Measurements from ENCODE around the gene NCAM1.

Gene NCAM1

GRCh38 chr11:112933970-112934369, 27.2 kb upstream of the NCAM1 start:
- TF ChIP-seq CTCF (IDR thresholded peaks at IDR 0.05), result no peak

GRCh38 chr11:112941104-112941503, 20.1 kb upstream of the NCAM1 start:
- no peak for TF ChIP-seq CTCF (IDR thresholded peaks at IDR 0.05)

- TF ChIP-seq CTCF (IDR thresholded peaks at IDR 0.05), result no peak
Measured at GRCh38 chr11:112942966-112943643, 18.1 kb upstream of the NCAM1 start.

- no peak for TF ChIP-seq CTCF (IDR thresholded peaks at IDR 0.05)
Measured at GRCh38 chr11:112946866-112947265, 14.4 kb upstream of the NCAM1 start.

GRCh38 chr11:112949781-112950575, 11.2 kb upstream of the NCAM1 start:
- no peak for TF ChIP-seq CTCF (IDR thresholded peaks at IDR 0.05)

- peak; percentile 8; the same call in 1 of the 2 replicates for TF ChIP-seq CTCF (IDR thresholded peaks at IDR 0.05)
Measured at GRCh38 chr11:112958670-112959069, 2.5 kb upstream of the NCAM1 start.

- TF ChIP-seq CTCF (IDR thresholded peaks at IDR 0.05), result no peak
Measured at GRCh38 chr11:112961751-112962578, 745 bp downstream of the NCAM1 start.
